ENCODE measurements around the gene BTBD6. TPM values are rescaled to one million over a fixed set of nuclear protein-coding genes. Genes with fewer than 3 reads are reported as not detected.
"Not testable (repeated sequence)": the region's sequence is repeated elsewhere in the genome, so short reads cannot be mapped to it uniquely, and the experiment has no call there.

BTBD6 gene
- total RNA-seq, 2 donors from 2014 or later = 13.0 to 22.4 TPM

GRCh38 chr14:105287249-105288102 lies 39.1 kb downstream of the BTBD6 start:
- no peak for ATAC-seq
- TF ChIP-seq CTCF (IDR thresholded peaks at IDR 0.05) (no peak), POLR2A (IDR thresholded peaks at IDR 0.05) (no peak)
- Histone ChIP-seq H3K4me1 (peaks cover 28% of the 10 kb centered on the region), H3K27ac (no peak overlapping the region), H3K36me3 (replicated peaks in 1 of 2; ENCODE audit: insufficient read depth in 1 of 2, low read depth in 2 of 2) (no peaks in the 10 kb centered on the region), H3K27me3 (no peaks in the 10 kb centered on the region), H3K4me3 (no peak overlapping the region), H3K9me3 (no peaks in the 10 kb centered on the region)
- DNase-seq = no peak
- WGBS, 2 donors = 78 to 85% methylated on average over 18 to 24 of the region's 24 CpGs
- intact Hi-C loops (cut with DNase I) = loop anchor here (5.0 kb wide), 1 partner anchor 60 kb away; no protein-coding TSS in a partner anchor

- intact Hi-C loops (cut with DNase I) = loop anchor here (5.0 kb wide), 1 partner anchor 58 kb away; no protein-coding TSS in a partner anchor
- H3K36me3 ChIP-seq (replicated peaks in 1 of 2; ENCODE audit: insufficient read depth in 1 of 2, low read depth in 2 of 2); DNase-seq; H3K27me3 ChIP-seq; ATAC-seq; H3K4me3 ChIP-seq; H3K27ac ChIP-seq; H3K9me3 ChIP-seq: not testable (repeated sequence)
- WGBS, 2 donors = 73 to 83% methylated on average over 6 of the region's 6 CpGs
- H3K4me1 ChIP-seq = peaks cover 25% of the 10 kb centered on the region
Measured at GRCh38 chr14:105288936-105289335, 40.6 kb downstream of the BTBD6 start.

- no peaks in the 10 kb centered on the region for H3K9me3 ChIP-seq
- no peak for TF ChIP-seq CTCF (IDR thresholded peaks at IDR 0.05)
- no peak for TF ChIP-seq POLR2A (IDR thresholded peaks at IDR 0.05)
- WGBS, 2 donors = 78 to 90% methylated on average over 11 to 13 of the region's 13 CpGs
- ATAC-seq (no peak), DNase-seq (no peak)
- H3K27me3 ChIP-seq = no peaks in the 10 kb centered on the region
- H3K4me1 ChIP-seq = peaks cover 22% of the 10 kb centered on the region
- H3K36me3 ChIP-seq (replicated peaks in 1 of 2; ENCODE audit: insufficient read depth in 1 of 2, low read depth in 2 of 2) = no peaks in the 10 kb centered on the region
- intact Hi-C loops (cut with DNase I) = loop anchor here (10.0 kb wide), 1 partner anchor 196 kb away; no protein-coding TSS in a partner anchor
- H3K4me3 ChIP-seq = no peak overlapping the region
- H3K27ac ChIP-seq = no peak overlapping the region
Measured at GRCh38 chr14:105290621-105291346, 42.5 kb downstream of the BTBD6 start.

DNA sequence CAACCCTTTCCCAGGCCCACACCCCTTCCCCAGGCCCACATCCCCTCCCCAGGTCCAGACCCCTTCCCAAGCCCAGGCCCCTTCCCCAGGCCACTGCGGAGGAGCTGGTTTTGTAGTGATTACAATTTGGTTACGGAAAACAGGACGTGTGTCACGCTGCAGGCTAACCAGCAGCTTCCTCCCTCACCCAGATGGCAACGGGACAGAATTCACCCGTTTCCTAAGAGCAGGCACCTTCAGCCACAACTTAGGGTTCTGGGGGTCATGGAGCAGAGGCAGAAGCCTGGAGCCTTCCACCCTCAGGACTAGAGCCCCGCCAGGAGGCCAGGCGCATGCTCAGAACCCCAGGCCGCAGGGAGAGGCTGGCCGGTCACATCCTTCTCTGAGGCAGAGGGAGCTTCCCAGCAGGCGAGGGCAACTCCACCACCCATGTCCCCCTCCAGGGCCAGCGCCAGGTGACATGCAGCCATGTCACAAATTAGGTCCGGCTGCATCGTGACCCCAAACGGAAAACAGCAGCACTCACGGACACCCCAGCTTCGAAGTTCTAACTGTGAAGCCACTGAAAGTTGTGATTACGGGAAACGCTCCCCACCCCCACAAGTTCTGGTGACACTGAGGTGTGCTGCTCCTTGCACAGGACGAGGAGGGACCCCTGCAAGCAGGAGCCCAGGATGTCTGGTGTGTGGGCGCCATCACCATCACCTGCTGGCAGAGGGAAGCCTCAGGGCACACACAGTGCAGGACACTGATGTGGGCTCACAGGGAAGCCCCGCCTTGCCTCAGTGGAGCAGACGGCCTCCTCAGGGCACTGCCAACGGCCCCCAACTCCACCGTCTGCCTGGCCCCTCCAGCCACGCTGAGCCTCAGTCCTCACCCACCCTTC lies 44.7 kb downstream of the BTBD6 start:
- 68 to 93% methylated on average over 8 to 25 of the region's 26 CpGs for WGBS, 2 donors
- DNase-seq = no peak
- no peak for ATAC-seq
- Histone ChIP-seq H3K27ac (no peak overlapping the region), H3K4me1 (peaks cover 23% of the 10 kb centered on the region), H3K9me3 (no peaks in the 10 kb centered on the region), H3K27me3 (no peaks in the 10 kb centered on the region), H3K4me3 (no peak overlapping the region), H3K36me3 (replicated peaks in 1 of 2; ENCODE audit: insufficient read depth in 1 of 2, low read depth in 2 of 2) (no peaks in the 10 kb centered on the region)
- TF ChIP-seq POLR2A (IDR thresholded peaks at IDR 0.05) (no peak), CTCF (IDR thresholded peaks at IDR 0.05) (no peak)
- intact Hi-C loops (cut with DNase I) = loop anchor here (10.0 kb wide), 1 partner anchor 198 kb away; no protein-coding TSS in a partner anchor
